GM18511 (cell line): ENCODE measurements around the gene RIPK4.

ENCODE experiments used
- ATAC-seq: cut with Tn5 transposase; IDR thresholded peaks from one replicate; pipeline ENCODE4 v1.9.1; 2021; ENCODE audit warnings: mild to moderate bottlenecking, moderate library complexity; ENCODE audit not compliant: unreplicated experiment

Gene RIPK4

DNA sequence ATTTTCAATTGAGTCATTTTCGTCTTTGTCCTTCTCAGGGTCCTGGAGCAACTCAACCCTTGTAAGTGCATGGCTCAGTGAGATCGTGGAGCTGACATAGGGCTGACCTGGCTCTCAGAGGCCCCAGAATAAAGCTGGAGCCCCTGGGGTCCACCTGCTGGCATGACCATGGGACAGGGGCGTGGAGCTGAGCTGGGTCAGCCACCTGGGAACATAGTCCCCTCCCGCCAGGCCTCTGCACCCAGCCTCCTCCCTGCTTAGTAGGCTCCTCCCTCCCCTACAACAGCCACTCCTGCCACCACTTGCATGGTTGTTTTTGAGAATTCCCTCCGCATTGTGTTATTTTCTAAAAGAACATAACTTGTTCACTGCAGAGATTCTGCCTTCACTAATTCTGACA is 3.1 kb upstream of the RIPK4 start:
- ATAC-seq: no peak

- no peak for ATAC-seq
Observed at GRCh38 chr21:41769521-41769920, 2.7 kb upstream of the RIPK4 start.

GRCh38 chr21:41769111-41769510 is 2.3 kb upstream of the RIPK4 start:
- ATAC-seq: no peak

DNA sequence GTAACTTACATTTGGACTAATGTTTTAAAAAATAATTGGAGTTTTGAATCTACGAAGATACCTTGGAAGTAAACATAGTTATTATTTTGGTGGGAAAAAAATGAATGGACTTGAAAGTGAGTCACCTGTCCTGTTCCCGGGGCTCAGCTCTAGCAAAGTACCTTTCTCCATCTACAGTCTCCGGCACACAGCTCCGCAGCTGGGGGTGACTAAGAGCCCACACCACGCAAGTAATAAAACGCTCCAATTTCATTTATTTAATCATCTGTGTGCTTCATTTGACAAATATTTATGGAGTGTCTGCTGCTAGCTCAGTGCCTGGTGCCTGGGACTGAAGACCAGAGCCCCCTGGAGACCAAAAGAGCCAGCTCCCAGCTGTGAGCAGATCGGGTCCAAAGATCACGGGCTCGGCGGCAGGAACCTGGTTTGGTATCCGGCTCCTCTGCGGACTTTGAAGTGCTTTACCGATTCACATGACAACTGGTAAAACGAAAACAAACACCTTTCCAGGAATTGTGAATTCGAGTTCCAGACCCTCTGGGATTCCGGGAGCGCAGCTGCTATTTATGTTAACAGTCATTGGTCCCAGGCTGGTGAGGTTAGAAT is 1.7 kb upstream of the RIPK4 start:
- ATAC-seq: no peak

DNA sequence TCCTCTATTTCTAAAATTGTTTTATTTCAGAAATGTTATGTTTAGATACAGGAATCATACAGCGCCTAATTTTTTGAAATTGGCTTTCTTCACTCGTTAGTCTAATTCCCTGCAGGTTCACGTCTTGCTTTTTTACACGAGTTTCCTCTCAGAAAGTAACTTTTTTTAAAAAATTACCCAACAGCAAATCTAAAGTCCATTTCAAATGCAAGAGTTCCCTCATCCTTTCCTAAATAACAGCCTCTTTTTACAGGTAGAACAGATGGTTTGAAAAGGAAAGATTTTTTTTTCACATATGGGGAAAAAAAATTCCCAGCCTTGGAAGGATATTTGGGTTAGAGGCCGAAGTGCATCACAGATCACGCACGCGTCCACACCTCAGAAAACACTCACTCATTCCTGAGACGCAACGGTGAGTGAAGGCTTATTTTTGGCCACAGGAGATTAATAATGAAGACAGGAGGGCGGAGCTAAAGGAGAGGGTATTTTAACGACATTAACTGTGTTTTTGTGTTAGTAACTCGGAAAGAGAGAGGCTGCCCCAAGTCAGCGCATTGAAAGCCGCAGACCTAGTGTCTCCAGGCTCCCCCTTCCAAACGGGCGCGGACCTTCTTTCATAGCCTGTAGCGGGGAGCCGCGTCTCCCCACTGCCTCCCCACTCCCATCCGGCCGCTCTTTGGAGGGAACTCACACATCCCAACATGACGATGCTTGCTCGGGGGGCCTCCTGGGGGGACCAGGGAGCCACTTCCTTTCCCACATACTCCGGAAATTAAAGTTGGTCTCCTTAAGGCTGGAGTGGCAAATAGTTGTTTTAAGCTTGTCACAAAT is 969 bp upstream of the RIPK4 start:
- ATAC-seq: no peak

- ATAC-seq: no peak
Observed at GRCh38 chr21:41765973-41766882, 624 bp downstream of the RIPK4 start.

GRCh38 chr21:41765420-41765821 is 1.4 kb downstream of the RIPK4 start:
- no peak for ATAC-seq

DNA sequence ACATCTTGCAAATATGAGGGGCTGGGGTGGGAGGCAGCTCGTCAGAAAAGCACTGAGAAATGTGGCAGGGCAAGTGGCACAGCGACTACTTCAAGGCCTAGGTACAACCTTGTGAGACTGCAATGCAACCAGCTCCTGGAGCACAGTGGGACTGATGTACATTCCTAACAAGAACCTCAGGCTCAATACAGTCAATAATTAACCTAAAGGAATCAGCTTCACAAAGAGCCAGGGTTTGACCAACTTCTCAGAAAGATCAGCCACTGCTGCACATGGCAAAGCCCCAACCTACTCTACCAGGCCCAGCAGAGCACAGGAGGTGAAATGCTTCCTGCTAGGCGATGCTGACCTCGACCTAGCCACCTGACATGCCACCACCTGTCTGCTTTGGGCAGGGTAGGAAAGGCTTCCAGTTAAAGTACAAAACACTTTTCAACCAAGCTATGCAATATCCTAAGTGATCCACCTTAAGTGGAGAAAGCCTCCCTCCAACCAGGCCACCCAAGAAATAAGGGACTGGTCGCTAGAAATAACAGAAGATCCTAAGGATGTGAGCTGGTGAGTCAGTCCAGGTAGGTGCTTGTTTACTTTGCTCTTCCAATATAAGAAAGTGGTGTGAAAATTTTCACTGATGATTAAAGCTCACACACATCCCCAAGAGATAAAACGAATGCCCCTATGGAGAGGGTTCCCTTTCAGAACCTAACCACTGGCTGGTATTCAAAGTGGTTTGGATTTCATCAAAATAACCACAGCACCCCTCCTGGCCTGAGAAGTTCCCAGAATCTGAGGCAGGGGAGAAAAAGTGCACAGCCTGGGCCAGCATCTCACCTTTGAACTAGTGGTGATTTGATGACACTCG is 2.1 kb downstream of the RIPK4 start:
- ATAC-seq: no peak

DNA sequence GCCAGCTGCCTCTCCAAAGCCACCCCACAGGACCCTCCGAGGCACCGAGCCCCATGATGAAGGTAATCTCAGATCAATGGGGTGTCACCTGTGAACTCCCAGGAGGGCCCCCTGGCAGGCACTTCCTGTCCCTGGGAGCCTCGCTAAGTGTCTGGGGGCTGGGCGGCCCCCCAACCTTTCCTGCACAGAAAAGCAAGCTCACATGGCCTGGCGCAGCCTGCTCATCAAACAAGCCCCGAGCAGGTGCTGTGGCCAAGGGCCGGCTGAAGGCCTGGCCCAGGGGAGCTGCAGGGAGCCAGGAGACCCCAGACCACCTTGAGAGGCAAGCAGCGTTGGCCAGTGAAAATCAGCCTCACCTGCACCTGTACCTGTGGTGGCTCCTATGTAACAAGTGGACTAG is 2.9 kb downstream of the RIPK4 start:
- no peak for ATAC-seq

DNA sequence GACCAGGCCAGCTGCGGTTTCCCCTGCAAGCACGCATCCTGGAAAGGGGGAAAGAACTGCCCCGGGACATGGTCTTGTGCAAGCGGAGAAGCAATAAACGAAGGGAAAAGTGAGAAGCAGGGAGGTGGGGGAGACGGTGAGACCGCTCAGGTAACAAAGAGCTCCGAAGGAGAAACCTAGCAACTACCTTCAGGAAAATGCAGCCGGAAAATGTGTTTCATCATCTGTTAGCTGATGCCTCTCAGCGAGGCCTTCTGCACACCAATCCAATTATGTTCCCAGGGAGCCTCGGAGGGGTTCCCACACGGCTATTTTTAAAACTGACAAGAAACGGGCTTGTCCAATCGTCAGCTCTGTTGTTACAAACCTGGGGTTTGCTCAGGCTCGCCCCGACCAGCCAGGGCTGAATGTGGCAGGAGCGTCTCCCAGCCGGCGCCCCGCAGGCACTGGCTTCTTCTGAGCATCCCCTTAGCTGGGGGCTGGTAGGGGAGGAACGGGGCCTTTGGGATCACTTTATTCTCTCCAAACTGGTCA is 3.4 kb downstream of the RIPK4 start:
- no peak for ATAC-seq

DNA sequence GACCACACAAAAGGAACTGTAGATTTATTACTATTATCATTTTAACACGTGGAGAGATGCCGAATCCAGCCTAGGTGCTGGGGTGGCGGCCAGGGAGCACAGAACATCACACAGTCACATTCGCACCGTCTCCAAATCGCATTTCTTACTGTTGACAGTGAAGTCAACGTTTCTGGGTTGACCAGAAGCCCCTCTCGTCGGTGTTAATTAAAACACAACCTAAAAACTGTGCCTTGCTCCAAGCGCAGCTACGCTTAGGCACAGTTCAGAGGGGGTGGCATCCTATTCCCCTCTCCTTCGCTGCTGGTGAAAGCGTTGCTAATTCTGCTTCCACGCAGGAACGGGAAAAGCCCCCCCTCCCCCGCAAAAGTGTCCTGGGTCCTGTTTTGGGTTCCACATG is 4.1 kb downstream of the RIPK4 start:
- ATAC-seq: no peak

- no peak for ATAC-seq
Observed at GRCh38 chr21:41761934-41762635, 4.8 kb downstream of the RIPK4 start.

- ATAC-seq: no peak
Observed at GRCh38 chr21:41761211-41761933, 5.5 kb downstream of the RIPK4 start.

GRCh38 chr21:41760411-41760810 is 6.4 kb downstream of the RIPK4 start:
- ATAC-seq: no peak

GRCh38 chr21:41759926-41760325 is 6.9 kb downstream of the RIPK4 start:
- no peak for ATAC-seq

- ATAC-seq: no peak
Observed at GRCh38 chr21:41759214-41759840, 7.5 kb downstream of the RIPK4 start.

DNA sequence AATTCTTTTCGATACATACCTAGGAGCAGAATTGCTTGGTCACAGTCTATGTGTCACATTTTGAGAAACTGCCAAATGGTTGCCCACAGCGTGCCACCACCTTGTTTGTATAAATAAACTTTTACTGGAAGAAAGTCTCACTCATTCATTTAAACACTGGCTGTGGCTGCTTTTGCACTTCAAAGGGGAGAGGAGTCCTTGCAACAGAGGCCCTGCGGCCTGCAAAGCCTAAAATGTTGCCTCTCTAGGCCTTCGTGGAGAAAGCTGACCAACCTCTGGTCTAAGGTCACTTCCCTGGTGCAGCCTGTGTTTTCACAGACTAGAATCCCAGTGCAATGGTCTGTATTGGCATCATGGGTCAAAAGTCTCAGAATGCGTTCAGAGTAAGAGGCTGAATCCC is 8.3 kb downstream of the RIPK4 start:
- ATAC-seq: no peak

GRCh38 chr21:41755934-41756773 is 10.7 kb downstream of the RIPK4 start:
- ATAC-seq: no peak
